ENCODE data around the gene HDAC4.

- TF ChIP-seq CTCF (IDR thresholded peaks at IDR 0.05) (no peak), POLR2A (IDR thresholded peaks at IDR 0.05) (no peak)
Measured at GRCh38 chr2:239354791-239355136, 46.1 kb downstream of the HDAC4 start.
